Measurements from ENCODE around the gene RAMP3. TPM values are rescaled to one million over a fixed set of nuclear protein-coding genes. Genes with fewer than 3 reads are reported as not detected.
"Not testable (repeated sequence)": the region's sequence is repeated elsewhere in the genome, so short reads cannot be mapped to it uniquely, and the experiment has no call there.

The RAMP3 gene
- total and polyA plus RNA-seq, 5 experiments from 2014 or later = not detected

DNA sequence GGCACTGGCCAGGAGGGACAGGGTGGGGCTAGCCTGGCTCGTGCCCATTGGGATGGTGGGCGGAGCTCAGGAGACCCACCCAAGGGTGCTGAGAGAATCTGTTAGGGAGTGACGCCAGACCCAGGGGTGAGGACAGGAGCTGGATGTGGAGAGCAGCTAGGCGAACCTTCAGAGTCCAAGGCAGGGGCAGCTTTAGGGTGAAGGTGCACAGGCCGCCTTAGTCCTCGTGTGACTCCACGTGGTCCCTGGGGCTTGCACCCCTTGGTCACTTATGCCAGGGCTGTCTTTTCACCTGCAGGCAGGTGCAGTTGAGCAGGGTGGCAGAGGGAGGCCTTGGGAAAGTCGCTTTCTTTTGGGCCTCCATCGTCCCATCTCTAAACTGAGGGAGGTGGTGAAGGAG is 4.3 kb downstream of the RAMP3 start:
- Mint-ChIP-seq H3K9me3 (peaks cover 0 to 19% (median 5%) of the 10 kb centered on the region in 9 donors), H3K4me3 (no peak overlapping the region), H3K36me3 (peaks cover 0 to 11% (median 0%) of the 10 kb centered on the region in 3 donors), H3K27ac (no peak overlapping the region), H3K4me1 (peaks cover 5 to 13% (median 10%) of the 10 kb centered on the region in 4 donors), H3K27me3 (peaks cover 13 to 21% (median 15%) of the 10 kb centered on the region in 5 donors)
- ATAC-seq (no peak), DNase-seq (no peak)
- POLR2A ChIA-PET = no interaction called here

DNA sequence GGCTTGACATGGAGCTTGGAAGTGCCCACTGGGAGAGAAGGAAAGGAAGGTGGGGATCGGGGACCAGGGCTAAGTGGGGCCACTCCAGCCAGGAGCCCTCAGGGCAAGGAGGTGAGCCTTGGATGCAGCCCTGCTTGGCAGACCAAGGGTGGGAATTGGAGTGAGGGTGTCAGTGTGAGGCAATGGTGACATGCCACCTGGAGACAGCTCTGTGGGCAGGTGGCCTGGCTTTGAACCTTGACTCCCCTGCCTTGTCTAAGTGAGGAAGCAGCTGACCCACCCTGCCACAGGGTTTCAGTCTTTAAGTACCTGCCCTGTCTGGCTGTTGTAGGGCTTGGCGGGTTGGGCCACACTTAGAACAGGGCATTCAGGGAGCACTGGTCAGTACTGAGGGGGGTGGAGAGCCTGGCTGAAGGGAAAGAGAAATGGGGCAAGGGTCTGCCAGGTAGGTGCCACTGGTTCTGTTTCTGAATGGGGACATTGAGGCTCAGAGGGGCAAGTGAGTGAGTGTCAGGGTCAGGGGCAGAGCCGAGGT is 4.8 kb downstream of the RAMP3 start:
- POLR2A ChIA-PET = no interaction called here
- Mint-ChIP-seq H3K4me1 (peaks cover 0 to 9% (median 5%) of the 10 kb centered on the region in 4 donors), H3K27me3 (peaks cover 8 to 15% (median 11%) of the 10 kb centered on the region in 5 donors), H3K9me3 (peaks cover 0 to 19% (median 5%) of the 10 kb centered on the region in 9 donors), H3K27ac (no peak overlapping the region), H3K36me3 (peaks cover 0 to 11% (median 0%) of the 10 kb centered on the region in 3 donors), H3K4me3 (no peak overlapping the region)
- no peak for ATAC-seq
- DNase-seq = peak in 1 of 10 donors; percentile 28

DNA sequence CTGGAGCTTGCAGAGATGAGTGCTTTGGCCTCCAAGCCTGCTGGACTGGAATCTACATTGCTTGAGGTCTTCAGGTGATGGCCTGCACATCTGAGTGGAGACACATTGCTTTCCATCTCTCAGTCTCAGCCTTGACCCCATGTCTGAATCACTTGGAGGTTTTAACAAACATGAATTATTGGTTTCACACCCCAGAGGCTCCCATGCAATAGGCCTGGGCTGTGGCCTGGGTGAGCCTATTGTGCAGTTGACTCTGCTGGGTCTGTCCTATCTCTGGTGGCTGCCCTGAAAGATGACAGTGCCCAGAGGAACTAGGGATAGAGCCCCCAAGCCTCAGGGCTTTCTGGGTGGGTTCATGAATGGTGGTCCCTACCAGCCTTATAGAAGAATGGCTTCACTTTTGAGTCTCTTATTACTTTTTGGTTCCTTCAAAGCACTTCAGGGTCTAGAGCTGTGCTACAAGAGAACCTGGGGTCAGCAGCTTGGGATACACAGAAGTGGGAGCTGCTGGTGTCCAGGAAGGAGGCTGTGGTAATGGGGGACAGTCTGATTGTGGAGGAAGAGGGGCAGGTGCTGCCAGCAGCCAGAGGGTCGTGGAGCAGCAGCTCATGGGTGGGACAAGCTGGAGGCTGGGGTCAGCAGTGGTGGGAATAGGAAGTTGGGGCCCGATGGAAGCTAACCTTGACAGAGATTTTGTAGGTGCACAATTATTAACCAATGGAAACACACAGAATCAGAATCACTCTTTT is 5.5 kb downstream of the RAMP3 start:
- DNase-seq = peak in 1 of 10 donors; percentile 28
- Mint-ChIP-seq H3K27me3 (peaks cover 7 to 12% (median 11%) of the 10 kb centered on the region in 5 donors), H3K36me3 (peaks cover 0 to 11% (median 0%) of the 10 kb centered on the region in 3 donors), H3K4me3 (no peak overlapping the region), H3K27ac (no peak overlapping the region), H3K4me1 (peaks cover 0 to 9% (median 5%) of the 10 kb centered on the region in 4 donors), H3K9me3 (peaks cover 0 to 19% (median 5%) of the 10 kb centered on the region in 9 donors)
- no peak for ATAC-seq
- POLR2A ChIA-PET = no interaction called here

DNA sequence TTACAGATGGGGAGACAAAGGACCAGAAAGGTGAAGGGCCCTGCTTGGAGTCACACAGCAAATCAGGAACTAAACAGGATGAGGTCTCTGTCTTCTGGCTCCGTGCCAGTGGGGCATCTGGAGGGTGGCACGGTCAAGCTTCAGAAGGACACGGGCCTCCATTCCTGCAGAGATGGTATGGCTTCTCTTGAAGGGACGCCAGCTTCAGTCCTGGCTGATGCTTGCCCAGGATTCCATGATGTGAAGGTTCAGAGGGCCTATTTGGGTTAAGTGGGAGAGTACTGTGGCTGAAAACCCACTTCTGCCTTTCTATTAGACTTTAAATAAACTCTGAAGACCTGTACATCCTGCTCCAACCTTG is 6.1 kb downstream of the RAMP3 start:
- DNase-seq = peak in 1 of 10 donors; percentile 61
- H3K4me3 Mint-ChIP-seq = no peak overlapping the region
- no peak for ATAC-seq
- H3K9me3 Mint-ChIP-seq = peaks cover 0 to 19% (median 5%) of the 10 kb centered on the region in 9 donors
- POLR2A ChIA-PET = no interaction called here
- peaks cover 0 to 11% (median 0%) of the 10 kb centered on the region in 3 donors for H3K36me3 Mint-ChIP-seq
- peaks cover 1 to 6% (median 6%) of the 10 kb centered on the region in 5 donors for H3K27me3 Mint-ChIP-seq
- peaks cover 0 to 8% (median 2%) of the 10 kb centered on the region in 4 donors for H3K4me1 Mint-ChIP-seq
- no peak overlapping the region for H3K27ac Mint-ChIP-seq

DNA sequence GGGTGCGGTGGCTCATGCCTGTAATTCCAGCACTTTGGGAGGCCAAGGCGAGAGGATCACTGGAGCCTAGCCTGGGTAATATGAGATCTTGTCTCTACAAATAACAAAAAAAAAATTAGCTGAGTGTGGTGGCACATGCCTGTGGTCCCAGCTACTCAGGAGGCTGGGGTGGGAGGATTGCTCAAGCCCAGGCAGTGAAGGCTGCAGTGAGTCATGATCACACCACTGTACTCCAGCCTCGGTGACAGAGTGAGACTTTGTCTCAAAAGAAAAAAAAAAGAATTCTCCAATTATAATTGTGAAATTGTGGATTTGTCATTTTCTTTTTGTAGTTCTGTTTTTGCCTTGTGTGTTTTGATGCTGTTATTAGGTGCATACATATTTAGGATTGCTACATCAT is 6.7 kb downstream of the RAMP3 start:
- DNase-seq, H3K4me3 Mint-ChIP-seq, ATAC-seq, H3K4me1 Mint-ChIP-seq, H3K27ac Mint-ChIP-seq, H3K27me3 Mint-ChIP-seq, POLR2A ChIA-PET: not testable (repeated sequence)
- Mint-ChIP-seq H3K9me3 (peaks cover 0 to 19% (median 5%) of the 10 kb centered on the region in 9 donors), H3K36me3 (peaks cover 0 to 11% (median 0%) of the 10 kb centered on the region in 3 donors)

DNA sequence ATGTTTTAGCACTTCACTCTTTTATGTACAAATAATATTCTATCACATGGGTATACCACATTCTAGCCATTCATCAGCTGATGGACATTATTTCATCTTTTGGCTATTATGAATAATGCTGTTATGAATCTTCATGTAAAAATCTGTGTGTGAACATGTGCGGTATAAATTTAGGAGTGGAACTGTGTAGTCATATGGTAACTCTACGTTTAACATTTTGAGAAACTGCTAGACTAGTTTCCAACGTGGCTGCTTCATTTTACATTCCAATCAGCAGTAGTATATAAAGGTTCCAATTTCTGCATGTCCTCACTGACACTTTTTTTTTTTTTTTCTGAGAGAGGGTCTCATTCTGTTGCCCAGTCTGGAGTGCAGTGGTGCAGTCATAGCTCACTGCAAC is 8.3 kb downstream of the RAMP3 start:
- Mint-ChIP-seq H3K27me3 (peaks cover 0 to 7% (median 0%) of the 10 kb centered on the region in 5 donors), H3K4me3 (no peak overlapping the region)
- DNase-seq = no peak

DNA sequence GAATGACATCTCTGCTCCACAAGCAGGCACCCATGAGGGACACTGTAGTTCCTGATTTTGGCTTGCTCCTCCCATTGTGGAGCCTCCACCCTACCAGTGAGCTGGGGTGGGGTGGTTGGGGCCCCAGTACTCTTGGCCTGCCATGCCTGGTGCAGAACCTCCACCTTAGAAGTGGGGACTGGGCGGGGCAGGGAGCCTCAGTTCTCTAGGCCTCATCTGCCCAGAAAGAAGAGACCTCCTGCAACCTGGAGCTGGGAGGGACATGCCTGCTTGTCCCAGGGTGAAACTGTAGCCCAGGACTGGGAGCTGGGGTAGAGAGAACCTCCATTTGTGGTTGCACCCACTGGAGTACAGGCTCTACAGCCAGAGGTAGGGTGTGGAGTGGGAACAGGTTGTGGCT is 14.4 kb downstream of the RAMP3 start:
- H3K27ac Mint-ChIP-seq = no peak overlapping the region
- H3K9me3 Mint-ChIP-seq = no peaks in the 10 kb centered on the region
- DNase-seq (peak in 1 of 10 donors; percentile 50), ATAC-seq (no peak)
- POLR2A ChIA-PET = interaction anchor here (0.9 kb wide), 1 partner anchor 14 kb away, joined by 3 read pairs; no protein-coding TSS in a partner anchor
- H3K27me3 Mint-ChIP-seq = peaks cover 0 to 11% (median 4%) of the 10 kb centered on the region in 5 donors
- no peak overlapping the region for H3K4me3 Mint-ChIP-seq
- H3K4me1 Mint-ChIP-seq = peaks cover 0 to 10% (median 2%) of the 10 kb centered on the region in 4 donors
- H3K36me3 Mint-ChIP-seq = no peaks in the 10 kb centered on the region

More for the DNA sequence above, 8.3 kb downstream of the RAMP3 start:
- Mint-ChIP-seq H3K36me3 (peaks cover 0 to 11% (median 0%) of the 10 kb centered on the region in 3 donors), H3K4me1 (peaks cover 0 to 8% (median under 1%) of the 10 kb centered on the region in 4 donors), H3K9me3 (peaks cover 0 to 19% (median 5%) of the 10 kb centered on the region in 9 donors), H3K27ac (no peak overlapping the region)
- no peak for ATAC-seq
- POLR2A ChIA-PET = no interaction called here

DNA sequence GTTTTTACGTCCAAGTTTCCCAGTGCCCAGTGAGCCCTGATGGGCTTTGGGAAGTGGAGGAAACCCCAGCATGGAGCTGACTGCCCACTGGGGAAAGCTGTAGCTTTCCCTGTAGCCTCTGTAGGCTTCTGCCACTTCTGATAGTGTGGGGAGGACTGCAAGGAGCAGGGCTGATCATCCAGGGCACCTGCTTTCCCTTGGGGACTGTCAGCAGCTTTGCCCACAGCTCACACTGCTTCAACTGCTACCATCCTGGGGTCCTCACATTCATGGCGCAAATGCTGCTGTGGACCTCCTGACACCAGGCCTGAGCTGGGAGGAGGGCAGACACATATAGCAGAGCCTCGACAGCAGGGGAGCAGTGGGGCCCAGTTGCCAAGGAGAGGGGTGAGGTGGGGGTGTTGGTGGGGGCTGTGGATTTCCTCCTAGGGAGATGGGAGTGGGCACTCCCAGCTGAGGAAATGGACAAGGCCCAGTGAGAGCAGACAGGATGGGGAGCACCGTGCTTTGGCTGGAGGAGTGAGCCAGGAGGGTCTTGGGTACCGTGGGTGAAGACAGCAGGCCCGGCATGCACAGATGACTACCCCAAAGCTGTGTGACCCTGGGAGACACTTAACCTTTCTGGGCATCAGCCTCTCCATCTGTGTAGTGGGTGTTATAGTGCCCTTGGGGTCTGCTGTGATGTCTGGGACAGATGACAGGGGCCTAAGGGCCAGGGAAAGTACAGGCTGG is 16.2 kb downstream of the RAMP3 start:
- H3K36me3 Mint-ChIP-seq = no peaks in the 10 kb centered on the region
- DNase-seq (peak in 1 of 10 donors; percentile 50), ATAC-seq (no peak)
- POLR2A ChIA-PET = no interaction called here
- no peak overlapping the region for H3K4me3 Mint-ChIP-seq
- peak overlapping the region in 1 of 10 donors; percentile 53 for H3K27ac Mint-ChIP-seq
- H3K9me3 Mint-ChIP-seq = no peaks in the 10 kb centered on the region
- peaks cover 0 to 10% (median 2%) of the 10 kb centered on the region in 4 donors for H3K4me1 Mint-ChIP-seq
- peaks cover 2 to 18% (median 4%) of the 10 kb centered on the region in 5 donors for H3K27me3 Mint-ChIP-seq

DNA sequence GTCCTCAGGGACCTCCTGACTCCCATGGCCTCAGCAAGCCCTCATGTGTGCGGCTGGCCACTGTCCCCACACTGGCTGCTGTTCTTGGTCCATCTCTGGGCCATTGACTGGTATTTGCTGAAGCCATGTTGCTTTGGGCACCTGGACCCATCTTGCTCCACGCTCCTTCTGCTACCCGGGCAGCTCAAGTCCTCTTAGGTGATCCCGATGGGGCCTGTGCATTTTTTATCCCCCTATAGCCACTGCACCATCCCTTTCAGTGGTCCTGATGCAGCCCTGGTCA is 16.7 kb downstream of the RAMP3 start:
- H3K4me3 Mint-ChIP-seq = no peak overlapping the region
- peak in 1 of 10 donors; percentile 38 for DNase-seq

DNA sequence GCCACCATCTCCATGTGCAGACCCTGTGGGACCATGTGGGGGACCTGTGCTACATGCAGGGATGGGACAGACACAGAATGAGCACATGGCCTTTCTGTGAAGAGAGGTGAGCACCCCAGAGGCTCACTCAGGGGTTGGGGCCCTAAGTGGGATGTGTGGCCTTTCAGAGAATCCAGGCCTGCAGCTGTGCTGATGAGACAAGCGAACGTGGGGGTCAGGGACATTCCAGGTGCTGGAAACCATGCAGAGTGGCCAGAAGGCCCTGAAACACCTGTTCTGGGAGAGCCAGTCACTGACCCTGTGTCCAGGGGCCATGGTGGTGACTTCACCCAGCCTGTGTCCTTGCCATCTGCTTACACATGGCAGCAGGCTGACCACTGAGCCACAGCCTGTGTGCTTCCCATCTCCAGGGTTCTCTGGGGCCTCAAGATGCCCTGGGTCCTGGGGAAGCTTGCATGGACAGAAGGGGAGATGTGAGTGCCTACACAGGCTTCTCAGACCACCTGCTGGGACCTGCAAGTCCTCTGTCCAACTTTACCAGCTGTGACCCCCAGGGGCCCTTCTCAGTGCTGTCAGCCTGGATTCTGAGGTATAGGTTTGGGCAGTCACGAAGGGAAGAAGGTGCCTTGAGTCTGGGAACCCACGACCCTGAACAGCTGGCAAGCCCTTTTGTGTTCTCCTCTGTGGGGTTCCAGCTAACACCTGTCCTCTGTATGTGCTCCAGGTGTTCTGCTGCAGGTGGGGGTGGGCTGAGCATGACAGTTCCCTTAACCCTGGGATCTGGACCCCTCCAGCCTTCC is 17.6 kb downstream of the RAMP3 start:
- H3K27me3 Mint-ChIP-seq = peaks cover 4 to 26% (median 10%) of the 10 kb centered on the region in 5 donors
- no peak for ATAC-seq
- H3K27ac Mint-ChIP-seq = peak overlapping the region in 1 of 10 donors; percentile 36
- no peak overlapping the region for H3K4me3 Mint-ChIP-seq
- peak in 1 of 10 donors; percentile 26 for DNase-seq
- H3K9me3 Mint-ChIP-seq = no peaks in the 10 kb centered on the region
- H3K36me3 Mint-ChIP-seq = no peaks in the 10 kb centered on the region
- POLR2A ChIA-PET = no interaction called here
- peaks cover 0 to 10% (median 2%) of the 10 kb centered on the region in 4 donors for H3K4me1 Mint-ChIP-seq

More for the DNA sequence above, 16.7 kb downstream of the RAMP3 start:
- Mint-ChIP-seq H3K4me1 (peaks cover 0 to 10% (median 2%) of the 10 kb centered on the region in 4 donors), H3K36me3 (no peaks in the 10 kb centered on the region), H3K9me3 (no peaks in the 10 kb centered on the region), H3K27me3 (peaks cover under 1 to 23% (median 6%) of the 10 kb centered on the region in 5 donors), H3K27ac (peak overlapping the region in 1 of 10 donors; percentile 36)
- no peak for ATAC-seq
- POLR2A ChIA-PET = no interaction called here

DNA sequence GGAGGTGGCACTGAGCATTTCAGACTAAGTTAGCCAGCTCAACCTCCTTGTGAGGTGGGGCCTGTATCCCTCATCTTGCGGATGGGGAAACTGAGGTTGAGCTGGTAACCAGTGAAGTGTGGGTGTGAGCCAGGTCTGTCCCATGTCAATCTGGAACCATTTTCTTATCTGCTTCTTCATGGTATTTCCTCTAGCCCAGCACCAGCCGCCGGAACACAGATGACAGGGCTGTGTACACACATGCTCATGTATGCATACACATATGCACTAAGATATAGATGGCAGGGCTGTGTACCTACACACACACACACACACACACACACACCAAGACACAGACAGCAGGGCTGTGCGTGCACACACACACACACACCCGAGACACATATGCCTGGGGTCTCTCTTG is 18.5 kb downstream of the RAMP3 start:
- no peak overlapping the region for H3K27ac Mint-ChIP-seq
- no peaks in the 10 kb centered on the region for H3K36me3 Mint-ChIP-seq
- peaks cover 3 to 26% (median 10%) of the 10 kb centered on the region in 5 donors for H3K27me3 Mint-ChIP-seq
- peak in 1 of 10 donors; percentile 32 for DNase-seq
- H3K4me1 Mint-ChIP-seq = peaks cover 0 to 10% (median 2%) of the 10 kb centered on the region in 4 donors
- ATAC-seq = no peak
- H3K9me3 Mint-ChIP-seq = no peaks in the 10 kb centered on the region
- POLR2A ChIA-PET = no interaction called here
- H3K4me3 Mint-ChIP-seq = no peak overlapping the region

Measured in naive thymus-derived CD8-positive, alpha-beta T cell (primary cell).